GM18868 (cell line): ENCODE results near the gene ELF5.

Source experiments
- ATAC-seq: cut with Tn5 transposase; IDR thresholded peaks from one replicate; pipeline ENCODE4 v1.9.1; 2021; ENCODE audit warnings: mild to moderate bottlenecking, moderate library complexity; ENCODE audit not compliant: unreplicated experiment

ELF5 gene

GRCh38 chr11:34458525-34458924 is 55.1 kb downstream of the ELF5 start:
- no peak for ATAC-seq

GRCh38 chr11:34457607-34458006 is 56.0 kb downstream of the ELF5 start:
- no peak for ATAC-seq

GRCh38 chr11:34454308-34455032 is 59.1 kb downstream of the ELF5 start:
- ATAC-seq: no peak

- ATAC-seq: no peak
Measured at GRCh38 chr11:34451053-34451452, 62.5 kb downstream of the ELF5 start.

- ATAC-seq: no peak
Measured at GRCh38 chr11:34449013-34449412, 64.6 kb downstream of the ELF5 start.

- ATAC-seq: no peak
Measured at GRCh38 chr11:34448223-34448994, 65.2 kb downstream of the ELF5 start.

GRCh38 chr11:34447044-34447443 is 66.5 kb downstream of the ELF5 start:
- no peak for ATAC-seq

GRCh38 chr11:34446386-34446785 is 67.2 kb downstream of the ELF5 start:
- ATAC-seq: no peak

GRCh38 chr11:34445956-34446355 is 67.6 kb downstream of the ELF5 start:
- ATAC-seq: no peak

GRCh38 chr11:34444428-34444827 is 69.2 kb downstream of the ELF5 start:
- no peak for ATAC-seq

- ATAC-seq: no peak
Measured at GRCh38 chr11:34443136-34443535, 70.5 kb downstream of the ELF5 start.

GRCh38 chr11:34441814-34442213 is 71.8 kb downstream of the ELF5 start:
- ATAC-seq: no peak

- ATAC-seq: no peak
Measured at GRCh38 chr11:34439610-34440198, 73.9 kb downstream of the ELF5 start.

GRCh38 chr11:34438529-34439507 is 74.8 kb downstream of the ELF5 start, which contains the start of gene CAT:
CAT (plus strand) TSS chr11:34438934; CDS start chr11:34439014, 80 bp downstream.
- ATAC-seq: peak; percentile 97

GRCh38 chr11:34437224-34438125 is 76.1 kb downstream of the ELF5 start:
- no peak for ATAC-seq

- no peak for ATAC-seq
Measured at GRCh38 chr11:34433899-34434298, 79.7 kb downstream of the ELF5 start.

GRCh38 chr11:34432822-34433221 is 80.8 kb downstream of the ELF5 start:
- no peak for ATAC-seq

GRCh38 chr11:34431979-34432378 is 81.6 kb downstream of the ELF5 start:
- ATAC-seq: no peak
